HG02588 (cell line): ENCODE results near the gene KLHL29.

Source experiments
- ATAC-seq: cut with Tn5 transposase; IDR thresholded peaks from one replicate; pipeline ENCODE4 v1.9.1; 2021; ENCODE audit warnings: mild to moderate bottlenecking, moderate library complexity; ENCODE audit not compliant: unreplicated experiment

The KLHL29 gene

GRCh38 chr2:23446916-23447315 is 61.9 kb downstream of the KLHL29 start:
- no peak for ATAC-seq

- no peak for ATAC-seq
These were observed 62.4 kb downstream of the KLHL29 start for GRCh38 chr2:23447405-23447804.

- no peak for ATAC-seq
These were observed 63.9 kb downstream of the KLHL29 start for GRCh38 chr2:23448906-23449305.

- peak; percentile 84 for ATAC-seq
These were observed 64.4 kb downstream of the KLHL29 start for GRCh38 chr2:23449413-23449812.

GRCh38 chr2:23449831-23450331 is 64.9 kb downstream of the KLHL29 start:
- no peak for ATAC-seq

- ATAC-seq: no peak
These were observed 67.4 kb downstream of the KLHL29 start for GRCh38 chr2:23452372-23452771.

GRCh38 chr2:23452853-23453420 is 68.0 kb downstream of the KLHL29 start:
- peak; percentile 52 for ATAC-seq

- ATAC-seq: no peak
These were observed 68.5 kb downstream of the KLHL29 start for GRCh38 chr2:23453432-23453831.

- no peak for ATAC-seq
These were observed 69.0 kb downstream of the KLHL29 start for GRCh38 chr2:23453836-23454460.

GRCh38 chr2:23454501-23455120 is 69.6 kb downstream of the KLHL29 start:
- no peak for ATAC-seq

- no peak for ATAC-seq
These were observed 71.4 kb downstream of the KLHL29 start for GRCh38 chr2:23456396-23456795.

- ATAC-seq: no peak
These were observed 72.1 kb downstream of the KLHL29 start for GRCh38 chr2:23456881-23457760.

GRCh38 chr2:23457990-23458682 is 73.2 kb downstream of the KLHL29 start:
- no peak for ATAC-seq

- no peak for ATAC-seq
These were observed 74.1 kb downstream of the KLHL29 start for GRCh38 chr2:23459032-23459431.

- no peak for ATAC-seq
These were observed 75.2 kb downstream of the KLHL29 start for GRCh38 chr2:23460228-23460627.

GRCh38 chr2:23460993-23461392 is 76.0 kb downstream of the KLHL29 start:
- ATAC-seq: no peak

- ATAC-seq: no peak
These were observed 79.2 kb downstream of the KLHL29 start for GRCh38 chr2:23464156-23464555.

- no peak for ATAC-seq
These were observed 80.0 kb downstream of the KLHL29 start for GRCh38 chr2:23464905-23465537.

GRCh38 chr2:23465936-23466335 is 81.0 kb downstream of the KLHL29 start:
- no peak for ATAC-seq

- no peak for ATAC-seq
These were observed 82.6 kb downstream of the KLHL29 start for GRCh38 chr2:23467618-23468017.
